ENCODE data around the gene EIF2B5. TPM values are rescaled to one million over a fixed set of nuclear protein-coding genes. Genes with fewer than 3 reads are reported as not detected.

EIF2B5 gene
- total and polyA plus RNA-seq, 2 of the 13 experiments (the other 11 are each of a cell fraction or from before 2014, with no cell fraction given), result 38.4 to 60.2 TPM

GRCh38 chr3:184140436-184140835, 5.3 kb downstream of the EIF2B5 start:
- Histone ChIP-seq H3K79me2 (ENCODE audit: insufficient read depth, low read length) (peaks cover 28% of the 10 kb centered on the region), H3K4me1 (ENCODE audit: insufficient read depth, low read length) (peaks cover 17% of the 10 kb centered on the region), H3K9me3 (ENCODE audit: low read length) (no peaks in the 10 kb centered on the region), H4K20me1 (ENCODE audit: insufficient read depth, low read length) (no peaks in the 10 kb centered on the region), H3K4me2 (ENCODE audit: low read depth, low read length) (no peak overlapping the region), H3K27me3 (ENCODE audit: control insufficient read depth in 1 of 2, insufficient read depth in 2 of 2, low read length in 2 of 2) (no peaks in the 10 kb centered on the region; a peak in 1 of 5 replicates), H2AFZ (ENCODE audit: low read length) (no peak overlapping the region), H3K27ac (ENCODE audit: extremely low read length, insufficient read depth, low read length) (no peak overlapping the region), H3K36me3 (replicated peaks in 1 of 2; ENCODE audit: control insufficient read depth in 1 of 2, insufficient read depth in 2 of 2, low read length in 2 of 2) (peaks cover 28 to 62% of the 10 kb centered on the region in 2 experiments), H3K9ac (ENCODE audit: insufficient read depth, low read depth, low read length) (no peak overlapping the region), H3K4me3 (replicated peaks in 1 of 3; ENCODE audit: insufficient read depth in 1 of 3, low read depth in 2 of 3, low read length in 3 of 3) (no peak overlapping the region)
- no peak for ATAC-seq
- CTCF ChIA-PET (ENCODE audit: low intra/inter-chr PET ratio, low total read pairs), result no interaction called here
- WGBS (ENCODE audit: low lambda C conversion rate), result 97% methylated on average over 3 of the region's 10 CpGs
- in situ Hi-C loops (cut with HindIII; ENCODE audit: extremely low pct_ligation_motif_present, low pct_unique_long_range_greater_than_20kb), result loop anchor here (25.0 kb wide), 1 partner anchor 253 kb away; the partner anchor contains the start of gene PARL
- FAIRE-seq, result no peak
- intact Hi-C loops (cut with micrococcal nuclease; ENCODE audit: unreplicated experiment), result no loop called here
- POLR2A ChIA-PET, result no interaction called here
- DNase-seq (ENCODE audit: low spot score), result no peak
- no peak for TF ChIP-seq SIX1 (CRISPR knock-in tag; IDR thresholded peaks at IDR 0.05; ENCODE audit: borderline replicate concordance)
- no peak for TF ChIP-seq AGO2 (optimal IDR thresholded peaks at IDR 0.05; ENCODE audit: low read depth, low read length)
- no peak for TF ChIP-seq ZNF256 (CRISPR knock-in tag; conservative IDR thresholded peaks at IDR 0.05)
- TF ChIP-seq BORCS8-MEF2B (CRISPR knock-in tag; IDR thresholded peaks at IDR 0.05), result no peak
- TF ChIP-seq, protein P1, sequence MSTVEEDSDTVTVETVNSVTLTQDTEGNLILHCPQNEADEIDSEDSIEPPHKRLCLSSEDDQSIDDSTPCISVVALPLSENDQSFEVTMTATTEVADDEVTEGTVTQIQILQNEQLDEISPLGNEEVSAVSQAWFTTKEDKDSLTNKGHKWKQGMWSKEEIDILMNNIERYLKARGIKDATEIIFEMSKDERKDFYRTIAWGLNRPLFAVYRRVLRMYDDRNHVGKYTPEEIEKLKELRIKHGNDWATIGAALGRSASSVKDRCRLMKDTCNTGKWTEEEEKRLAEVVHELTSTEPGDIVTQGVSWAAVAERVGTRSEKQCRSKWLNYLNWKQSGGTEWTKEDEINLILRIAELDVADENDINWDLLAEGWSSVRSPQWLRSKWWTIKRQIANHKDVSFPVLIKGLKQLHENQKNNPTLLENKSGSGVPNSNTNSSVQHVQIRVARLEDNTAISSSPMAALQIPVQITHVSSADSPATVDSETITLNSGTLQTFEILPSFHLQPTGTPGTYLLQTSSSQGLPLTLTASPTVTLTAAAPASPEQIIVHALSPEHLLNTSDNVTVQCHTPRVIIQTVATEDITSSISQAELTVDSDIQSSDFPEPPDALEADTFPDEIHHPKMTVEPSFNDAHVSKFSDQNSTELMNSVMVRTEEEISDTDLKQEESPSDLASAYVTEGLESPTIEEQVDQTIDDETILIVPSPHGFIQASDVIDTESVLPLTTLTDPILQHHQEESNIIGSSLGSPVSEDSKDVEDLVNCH (CRISPR knock-in tag; IDR thresholded peaks at IDR 0.05), result no peak
- TF ChIP-seq DZIP1 (CRISPR knock-in tag; IDR thresholded peaks at IDR 0.05), result no peak
- no peak for TF ChIP-seq SAFB2 (CRISPR knock-in tag; IDR thresholded peaks at IDR 0.05; ENCODE audit: borderline replicate concordance, low read depth)
- TF ChIP-seq GTF3A (CRISPR knock-in tag; conservative IDR thresholded peaks at IDR 0.05), result no peak
- TF ChIP-seq HOXA7 (CRISPR knock-in tag; IDR thresholded peaks at IDR 0.05), result no peak
- TF ChIP-seq MTA1 (CRISPR knock-in tag; IDR thresholded peaks at IDR 0.05; ENCODE audit: borderline replicate concordance), result no peak
- TF ChIP-seq ZNF335 (CRISPR knock-in tag; IDR thresholded peaks at IDR 0.05), result no peak
- TF ChIP-seq ZBTB25 (CRISPR knock-in tag; IDR thresholded peaks at IDR 0.05), result no peak
- no peak for TF ChIP-seq ZNF253 (CRISPR knock-in tag; IDR thresholded peaks at IDR 0.05; ENCODE audit: borderline replicate concordance)
- no peak for TF ChIP-seq MATR3 (CRISPR knock-in tag; IDR thresholded peaks at IDR 0.05)
- no peak for TF ChIP-seq ZNF546 (CRISPR knock-in tag; conservative IDR thresholded peaks at IDR 0.05)
- no peak for TF ChIP-seq TRIM24 (CRISPR knock-in tag; IDR thresholded peaks at IDR 0.05)
- BruUV-seq (replicated peaks), result no TSS peak
